ENCODE results near the gene ICOSLG. TPM values are rescaled to one million over a fixed set of nuclear protein-coding genes. Genes with fewer than 3 reads are reported as not detected.
"Not testable (repeated sequence)": the region's sequence is repeated elsewhere in the genome, so short reads cannot be mapped to it uniquely, and the experiment has no call there.

The ICOSLG gene
- total RNA-seq, 2 experiments from 2014 or later: 22.2 to 22.9 TPM

GRCh38 chr21:44243980-44244379 is 3.2 kb upstream of the ICOSLG start:
- H3K27ac Mint-ChIP-seq: not testable (repeated sequence)

DNA sequence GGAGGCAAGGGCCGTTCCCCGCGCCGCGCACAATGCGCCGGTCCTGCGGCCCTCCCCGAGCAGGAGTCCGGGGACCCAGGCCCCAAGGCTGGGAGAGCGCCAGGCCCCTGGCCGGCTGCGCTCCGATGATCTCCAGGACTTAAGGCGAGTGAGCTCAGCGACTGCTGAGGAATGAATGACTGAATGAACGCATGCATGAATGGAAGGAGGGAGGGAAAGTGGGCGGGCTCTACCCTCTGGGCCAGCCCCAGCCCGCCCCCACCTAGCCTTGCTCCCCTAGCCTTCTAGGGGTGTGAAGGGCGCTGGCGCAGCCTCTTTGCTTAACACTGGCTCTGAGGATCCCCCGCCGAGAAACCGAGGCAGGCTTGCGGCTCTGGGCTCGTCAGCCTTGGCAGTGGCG is 538 bp upstream of the ICOSLG start:
- H3K4me1 Mint-ChIP-seq (ENCODE audit: low read depth); H3K27me3 Mint-ChIP-seq; H3K9me3 Mint-ChIP-seq; H3K27ac ChIP-seq (ENCODE audit: low read depth in 1 of 2, low read length in 2 of 2); POLR2A ChIA-PET; H3K9me3 ChIP-seq (ENCODE audit: control insufficient read depth in 1 of 2, insufficient read depth in 1 of 2, low read length in 2 of 2); H3K4me3 Mint-ChIP-seq; H3K27me3 ChIP-seq (ENCODE audit: control insufficient read depth in 1 of 2, insufficient read depth in 2 of 2, low read length in 2 of 2); CTCF ChIA-PET; intact Hi-C loops (cut with DNase I, micrococcal nuclease); H3K36me3 ChIP-seq (ENCODE audit: insufficient read depth, low read length); H3K4me1 ChIP-seq (ENCODE audit: insufficient read depth, low read length); H3K4me3 ChIP-seq (ENCODE audit: low read length); H3K36me3 Mint-ChIP-seq (ENCODE audit: low read depth); DNase-seq; H3K27ac Mint-ChIP-seq: not testable (repeated sequence)
- ATAC-seq (ENCODE audit: poor library complexity): peak; percentile 40

More at GRCh38 chr21:44243980-44244379, 3.2 kb upstream of the ICOSLG start:
- H3K36me3 ChIP-seq (ENCODE audit: insufficient read depth, low read length); H3K4me3 ChIP-seq (ENCODE audit: low read length); POLR2A ChIA-PET; H3K9me3 ChIP-seq (ENCODE audit: control insufficient read depth in 1 of 2, insufficient read depth in 1 of 2, low read length in 2 of 2); H3K27ac ChIP-seq (ENCODE audit: low read depth in 1 of 2, low read length in 2 of 2); H3K36me3 Mint-ChIP-seq (ENCODE audit: low read depth); H3K4me1 ChIP-seq (ENCODE audit: insufficient read depth, low read length); CTCF ChIA-PET; H3K4me3 Mint-ChIP-seq; H3K27me3 ChIP-seq (ENCODE audit: control insufficient read depth in 1 of 2, insufficient read depth in 2 of 2, low read length in 2 of 2); intact Hi-C loops (cut with DNase I, micrococcal nuclease); H3K9me3 Mint-ChIP-seq; H3K27me3 Mint-ChIP-seq; DNase-seq; H3K4me1 Mint-ChIP-seq (ENCODE audit: low read depth): not testable (repeated sequence)
- ATAC-seq (ENCODE audit: poor library complexity): peak; percentile 76

DNA sequence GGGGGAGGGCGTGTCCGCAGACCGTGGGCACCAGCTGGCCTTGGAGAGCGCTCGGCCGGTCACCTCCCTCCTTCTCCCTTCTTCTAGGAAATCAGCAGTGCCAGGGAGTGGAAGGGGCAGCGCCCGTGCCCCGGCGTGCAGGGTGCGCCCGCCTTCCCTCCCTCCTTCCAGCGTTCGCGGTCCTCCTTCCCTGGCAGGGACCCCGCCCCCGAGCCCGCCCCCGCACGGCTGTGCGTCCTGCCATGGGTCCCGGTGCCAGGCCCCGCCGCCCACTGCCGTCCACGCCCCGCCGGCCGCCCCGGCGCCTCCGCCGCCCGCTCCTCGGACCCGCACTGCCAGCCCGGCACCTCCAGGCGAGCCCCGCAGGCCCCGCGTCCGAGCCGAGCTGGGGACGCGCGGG is 390 bp downstream of the ICOSLG start:
- H3K9me3 ChIP-seq (ENCODE audit: control insufficient read depth in 1 of 2, insufficient read depth in 1 of 2, low read length in 2 of 2); H3K36me3 Mint-ChIP-seq (ENCODE audit: low read depth); ATAC-seq (ENCODE audit: poor library complexity); H3K36me3 ChIP-seq (ENCODE audit: insufficient read depth, low read length); H3K27ac Mint-ChIP-seq; H3K9me3 Mint-ChIP-seq; H3K27me3 ChIP-seq (ENCODE audit: control insufficient read depth in 1 of 2, insufficient read depth in 2 of 2, low read length in 2 of 2); CTCF ChIA-PET; intact Hi-C loops (cut with DNase I, micrococcal nuclease); H3K27ac ChIP-seq (ENCODE audit: low read depth in 1 of 2, low read length in 2 of 2); H3K4me3 Mint-ChIP-seq; POLR2A ChIA-PET; DNase-seq; H3K4me1 ChIP-seq (ENCODE audit: insufficient read depth, low read length); H3K4me3 ChIP-seq (ENCODE audit: low read length); H3K27me3 Mint-ChIP-seq; H3K4me1 Mint-ChIP-seq (ENCODE audit: low read depth): not testable (repeated sequence)

DNA sequence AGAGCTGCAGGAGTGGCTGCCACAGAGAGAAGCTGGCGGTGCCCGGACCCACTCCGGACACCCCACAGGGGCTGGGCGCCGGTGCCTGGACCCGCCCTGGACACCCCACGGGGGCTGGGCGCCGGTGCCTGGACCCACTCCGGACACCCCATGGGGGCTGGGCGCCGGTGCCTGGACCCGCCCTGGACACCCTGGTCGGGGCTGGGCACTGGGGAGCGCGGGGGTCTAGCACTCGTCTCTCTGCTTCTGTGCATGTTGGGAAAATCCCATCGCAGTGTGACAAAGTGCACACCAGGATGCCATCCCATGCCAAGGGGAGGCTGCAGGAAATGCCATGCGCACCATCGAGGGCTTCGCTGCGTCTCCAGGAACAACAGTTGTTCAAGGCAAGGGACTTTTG is 11.2 kb downstream of the ICOSLG start:
- H3K4me1 Mint-ChIP-seq (ENCODE audit: low read depth); intact Hi-C loops (cut with DNase I, micrococcal nuclease); H3K4me1 ChIP-seq (ENCODE audit: insufficient read depth, low read length); H3K4me3 Mint-ChIP-seq; H3K27ac ChIP-seq (ENCODE audit: low read depth in 1 of 2, low read length in 2 of 2); H3K36me3 Mint-ChIP-seq (ENCODE audit: low read depth); H3K27me3 ChIP-seq (ENCODE audit: control insufficient read depth in 1 of 2, insufficient read depth in 2 of 2, low read length in 2 of 2); H3K27ac Mint-ChIP-seq; H3K36me3 ChIP-seq (ENCODE audit: insufficient read depth, low read length); CTCF ChIA-PET; ATAC-seq (ENCODE audit: poor library complexity); H3K9me3 ChIP-seq (ENCODE audit: control insufficient read depth in 1 of 2, insufficient read depth in 1 of 2, low read length in 2 of 2); DNase-seq; H3K9me3 Mint-ChIP-seq; POLR2A ChIA-PET; H3K27me3 Mint-ChIP-seq; H3K4me3 ChIP-seq (ENCODE audit: low read length): not testable (repeated sequence)

GRCh38 chr21:44228109-44228508 is 12.6 kb downstream of the ICOSLG start:
- H3K27me3 ChIP-seq (ENCODE audit: control insufficient read depth in 1 of 2, insufficient read depth in 2 of 2, low read length in 2 of 2); H3K27ac ChIP-seq (ENCODE audit: low read depth in 1 of 2, low read length in 2 of 2); ATAC-seq (ENCODE audit: poor library complexity); H3K4me3 Mint-ChIP-seq; H3K27me3 Mint-ChIP-seq; H3K4me1 ChIP-seq (ENCODE audit: insufficient read depth, low read length); H3K9me3 ChIP-seq (ENCODE audit: control insufficient read depth in 1 of 2, insufficient read depth in 1 of 2, low read length in 2 of 2); DNase-seq; CTCF ChIA-PET; H3K4me1 Mint-ChIP-seq (ENCODE audit: low read depth); POLR2A ChIA-PET; intact Hi-C loops (cut with DNase I, micrococcal nuclease); H3K4me3 ChIP-seq (ENCODE audit: low read length); H3K36me3 ChIP-seq (ENCODE audit: insufficient read depth, low read length); H3K9me3 Mint-ChIP-seq; H3K36me3 Mint-ChIP-seq (ENCODE audit: low read depth); H3K27ac Mint-ChIP-seq: not testable (repeated sequence)

DNA sequence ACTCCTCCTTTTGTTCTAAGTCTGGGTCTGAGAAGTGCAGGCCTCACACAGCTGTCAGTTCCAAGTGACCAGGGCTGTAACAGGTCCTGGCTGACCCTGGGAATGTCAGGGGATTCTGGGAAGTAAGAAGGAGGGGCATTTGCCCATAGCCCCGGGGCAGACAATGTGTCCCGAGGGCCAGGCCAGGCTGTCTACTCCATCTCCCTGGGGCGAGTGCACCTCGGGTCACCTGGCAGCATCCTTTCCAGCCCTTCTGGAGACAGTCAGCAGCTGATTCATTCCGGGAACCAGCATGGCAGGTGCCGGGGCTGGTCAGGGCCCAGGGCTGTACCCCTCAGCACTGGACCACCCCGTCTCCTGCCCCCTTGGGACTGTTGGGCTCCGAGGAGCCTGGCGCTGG is 13.1 kb downstream of the ICOSLG start:
- H3K27me3 Mint-ChIP-seq; CTCF ChIA-PET; H3K4me3 Mint-ChIP-seq; H3K4me3 ChIP-seq (ENCODE audit: low read length); intact Hi-C loops (cut with DNase I, micrococcal nuclease); H3K27me3 ChIP-seq (ENCODE audit: control insufficient read depth in 1 of 2, insufficient read depth in 2 of 2, low read length in 2 of 2); H3K36me3 Mint-ChIP-seq (ENCODE audit: low read depth); H3K27ac ChIP-seq (ENCODE audit: low read depth in 1 of 2, low read length in 2 of 2); DNase-seq; H3K9me3 ChIP-seq (ENCODE audit: control insufficient read depth in 1 of 2, insufficient read depth in 1 of 2, low read length in 2 of 2); H3K9me3 Mint-ChIP-seq; H3K27ac Mint-ChIP-seq; ATAC-seq (ENCODE audit: poor library complexity); POLR2A ChIA-PET; H3K36me3 ChIP-seq (ENCODE audit: insufficient read depth, low read length); H3K4me1 Mint-ChIP-seq (ENCODE audit: low read depth); H3K4me1 ChIP-seq (ENCODE audit: insufficient read depth, low read length): not testable (repeated sequence)

GRCh38 chr21:44225605-44226004 is 15.1 kb downstream of the ICOSLG start:
- H3K27me3 ChIP-seq (ENCODE audit: control insufficient read depth in 1 of 2, insufficient read depth in 2 of 2, low read length in 2 of 2); ATAC-seq (ENCODE audit: poor library complexity); intact Hi-C loops (cut with DNase I, micrococcal nuclease); H3K9me3 ChIP-seq (ENCODE audit: control insufficient read depth in 1 of 2, insufficient read depth in 1 of 2, low read length in 2 of 2); H3K9me3 Mint-ChIP-seq; H3K27ac Mint-ChIP-seq; H3K36me3 Mint-ChIP-seq (ENCODE audit: low read depth); H3K36me3 ChIP-seq (ENCODE audit: insufficient read depth, low read length); H3K4me3 ChIP-seq (ENCODE audit: low read length); POLR2A ChIA-PET; H3K4me1 Mint-ChIP-seq (ENCODE audit: low read depth); H3K4me1 ChIP-seq (ENCODE audit: insufficient read depth, low read length); H3K27me3 Mint-ChIP-seq; H3K27ac ChIP-seq (ENCODE audit: low read depth in 1 of 2, low read length in 2 of 2); DNase-seq; CTCF ChIA-PET; H3K4me3 Mint-ChIP-seq: not testable (repeated sequence)
